HG03064 (cell line): Measurements from ENCODE around the gene MYH16.
"Not testable (repeated sequence)": the region's sequence is repeated elsewhere in the genome, so short reads cannot be mapped to it uniquely, and the experiment has no call there.

Source experiments
- ATAC-seq: cut with Tn5 transposase; IDR thresholded peaks from one replicate; pipeline ENCODE4 v1.9.1; 2021; ENCODE audit warnings: low read depth; ENCODE audit not compliant: unreplicated experiment

MYH16 gene

GRCh38 chr7:99257675-99258074 lies 15.0 kb upstream of the MYH16 start:
- ATAC-seq = no peak

DNA sequence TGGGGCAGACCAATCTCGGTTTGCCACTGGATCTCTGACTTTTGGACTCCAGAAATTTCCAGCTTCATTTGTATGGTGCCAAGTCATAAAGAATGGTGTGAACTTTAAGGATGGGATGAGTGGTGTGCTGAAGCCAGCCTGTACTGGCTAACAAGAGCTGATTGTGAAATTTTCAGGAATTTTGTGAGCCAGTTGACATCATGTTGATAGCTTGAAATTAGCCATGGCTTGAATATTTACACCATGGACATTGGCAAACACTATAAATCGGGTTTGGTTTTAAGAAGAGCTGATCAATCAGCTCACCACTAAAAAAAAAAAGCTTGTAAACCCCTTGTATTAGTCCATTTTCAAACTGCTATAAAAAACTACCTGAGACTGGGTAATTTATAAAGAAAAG lies 14.1 kb upstream of the MYH16 start:
- no peak for ATAC-seq

DNA sequence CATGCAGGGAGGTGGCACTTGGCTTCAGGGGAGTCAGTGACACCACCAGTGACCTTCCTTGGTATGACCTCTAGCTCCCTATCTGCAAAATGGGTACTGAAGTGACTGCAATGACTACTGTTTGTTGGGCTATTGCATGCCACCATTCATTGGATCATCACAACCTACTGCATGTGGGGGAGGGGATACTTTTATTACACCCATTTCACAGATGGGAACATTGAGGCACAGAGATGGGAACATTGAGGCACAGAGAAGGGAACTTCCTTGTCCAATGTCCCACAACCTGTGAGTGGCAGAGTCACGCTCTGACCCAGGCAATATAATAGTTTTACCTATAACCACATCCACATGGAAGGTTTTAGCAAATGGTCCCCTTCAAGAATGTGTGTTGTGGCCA lies 12.2 kb upstream of the MYH16 start:
- no peak for ATAC-seq

GRCh38 chr7:99261646-99262045 lies 11.0 kb upstream of the MYH16 start:
- no peak for ATAC-seq

DNA sequence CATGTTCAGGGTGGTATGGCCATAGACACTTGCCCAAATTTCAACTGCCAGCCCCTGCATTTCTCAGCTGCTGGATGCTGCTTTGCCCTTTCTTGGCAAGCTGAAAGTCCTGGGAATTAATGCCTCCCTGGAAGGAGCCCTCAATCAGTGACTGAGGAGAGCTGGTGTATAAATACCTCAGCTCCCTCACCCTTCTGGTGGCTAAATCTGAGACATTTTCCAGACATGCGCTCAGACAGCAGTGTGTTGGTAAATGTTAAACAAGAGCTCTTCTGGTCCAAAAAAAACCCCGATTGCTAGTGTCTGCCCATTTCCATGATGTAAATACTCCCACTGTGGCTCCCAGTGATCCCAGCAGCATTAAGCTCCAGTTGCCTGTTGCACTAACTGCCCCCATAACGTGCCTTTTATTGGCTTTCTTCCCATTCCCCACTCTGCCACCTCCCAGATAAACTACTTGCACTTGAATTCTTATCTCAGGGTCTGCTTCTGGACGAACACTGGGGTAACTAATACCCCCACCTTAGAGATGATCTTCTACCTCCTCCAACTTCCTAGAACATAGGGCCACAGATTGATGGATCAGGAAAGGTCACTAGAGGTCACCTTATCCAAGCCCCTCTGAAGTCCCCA lies 6.7 kb upstream of the MYH16 start:
- ATAC-seq = no peak

GRCh38 chr7:99267481-99267840 lies 5.2 kb upstream of the MYH16 start:
- ATAC-seq = no peak

GRCh38 chr7:99267841-99268576 lies 4.6 kb upstream of the MYH16 start:
- ATAC-seq = no peak

- ATAC-seq = no peak
Measured at GRCh38 chr7:99268577-99268908, 4.1 kb upstream of the MYH16 start.

- ATAC-seq = no peak
Measured at GRCh38 chr7:99270702-99271101, 1.9 kb upstream of the MYH16 start.

- not testable (repeated sequence) for ATAC-seq
Measured at GRCh38 chr7:99273561-99273960, 922 bp downstream of the MYH16 start.

DNA sequence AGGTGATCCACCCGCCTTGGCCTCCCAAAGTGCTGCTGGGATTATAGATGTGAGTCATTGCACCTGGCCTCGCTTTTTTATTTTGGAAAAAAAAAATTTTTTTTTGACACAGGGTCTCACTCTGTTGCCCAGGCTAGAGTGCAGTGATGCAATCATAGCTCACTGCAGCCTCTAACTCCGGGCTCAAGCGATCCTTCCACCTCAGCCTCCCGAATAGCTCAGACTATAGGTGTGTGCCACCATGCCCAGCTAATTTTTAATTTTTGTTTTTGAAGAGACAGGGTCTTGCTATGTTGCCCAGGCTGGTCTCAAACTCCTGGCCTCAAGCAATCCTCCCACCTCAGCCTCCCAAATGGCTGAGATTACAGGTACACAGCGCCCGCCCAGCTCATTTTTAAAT lies 2.3 kb downstream of the MYH16 start:
- not testable (repeated sequence) for ATAC-seq

GRCh38 chr7:99275496-99275895 lies 2.9 kb downstream of the MYH16 start:
- no peak for ATAC-seq

GRCh38 chr7:99278180-99278579 lies 5.5 kb downstream of the MYH16 start:
- no peak for ATAC-seq

DNA sequence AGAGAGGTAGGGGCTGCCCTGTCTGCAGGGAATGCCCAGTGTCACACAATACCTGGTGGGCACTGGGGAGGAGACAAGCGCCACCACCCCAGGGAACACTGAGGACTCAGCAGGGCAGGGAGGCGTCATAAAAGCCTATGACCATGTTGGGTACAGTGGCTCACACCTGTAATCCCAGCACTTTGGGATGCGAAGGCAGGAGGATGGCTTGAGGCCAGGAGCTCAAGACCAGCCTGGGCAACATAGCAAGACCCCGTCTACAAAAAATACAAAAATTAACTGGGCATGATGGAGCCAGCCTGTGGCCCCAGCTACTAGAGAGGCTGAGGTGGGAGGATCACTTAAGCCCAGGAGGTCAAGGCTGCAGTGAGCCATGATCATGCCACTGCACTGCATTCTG lies 11.5 kb downstream of the MYH16 start:
- ATAC-seq = not testable (repeated sequence)

DNA sequence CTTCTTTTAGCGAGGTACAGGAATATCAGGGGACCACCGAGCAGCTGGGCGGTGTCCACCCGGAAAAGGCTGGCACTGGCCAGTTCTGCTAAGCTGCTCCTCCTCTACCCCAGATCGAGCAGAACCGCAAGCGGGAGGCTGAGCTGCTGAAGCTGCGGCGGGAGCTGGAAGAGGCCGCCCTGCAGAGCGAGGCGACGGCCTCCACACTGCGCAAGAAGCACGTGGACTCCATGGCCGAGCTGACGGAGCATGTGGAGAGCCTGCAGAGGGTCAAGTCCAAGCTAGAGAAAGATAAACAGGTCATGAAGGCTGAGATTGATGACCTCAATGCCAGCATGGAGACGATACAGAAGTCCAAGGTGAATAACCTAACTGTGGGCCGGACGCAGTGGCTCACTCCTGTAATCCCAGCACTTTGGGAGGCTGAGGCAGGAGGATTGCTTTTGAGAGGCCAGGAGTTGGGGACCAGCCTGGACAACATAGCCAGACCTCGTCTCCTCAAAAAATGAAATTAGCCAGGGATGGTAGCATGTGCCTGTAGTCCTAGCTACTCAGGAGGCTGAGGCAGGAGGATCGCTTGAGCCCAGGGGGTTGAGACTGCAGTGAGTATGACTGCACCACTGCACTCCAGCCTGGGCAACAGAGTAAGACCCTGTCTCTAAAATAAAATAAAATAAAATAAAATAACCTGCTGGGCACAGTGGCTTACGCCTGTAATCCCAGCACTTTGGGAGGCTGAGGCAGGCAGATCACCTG lies 15.3 kb downstream of the MYH16 start:
- ATAC-seq = no peak

DNA sequence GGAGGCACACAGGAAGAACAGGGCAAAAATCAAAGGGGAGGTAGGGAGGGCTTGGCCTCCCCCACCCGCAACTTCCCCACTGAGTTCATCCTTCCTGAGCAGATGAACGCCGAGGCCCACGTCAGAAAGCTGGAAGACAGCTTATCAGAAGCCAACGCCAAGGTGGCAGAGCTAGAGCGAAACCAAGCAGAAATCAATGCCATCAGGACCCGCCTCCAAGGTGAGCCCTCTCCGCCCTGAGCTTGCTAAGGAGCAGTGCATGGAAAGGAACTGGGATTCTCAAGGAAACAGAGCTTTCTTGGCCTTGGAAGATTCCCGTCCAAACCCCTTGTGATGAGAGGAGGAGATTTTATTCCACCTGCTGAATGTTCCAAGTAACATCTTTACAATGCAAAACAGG lies 16.5 kb downstream of the MYH16 start:
- no peak for ATAC-seq

DNA sequence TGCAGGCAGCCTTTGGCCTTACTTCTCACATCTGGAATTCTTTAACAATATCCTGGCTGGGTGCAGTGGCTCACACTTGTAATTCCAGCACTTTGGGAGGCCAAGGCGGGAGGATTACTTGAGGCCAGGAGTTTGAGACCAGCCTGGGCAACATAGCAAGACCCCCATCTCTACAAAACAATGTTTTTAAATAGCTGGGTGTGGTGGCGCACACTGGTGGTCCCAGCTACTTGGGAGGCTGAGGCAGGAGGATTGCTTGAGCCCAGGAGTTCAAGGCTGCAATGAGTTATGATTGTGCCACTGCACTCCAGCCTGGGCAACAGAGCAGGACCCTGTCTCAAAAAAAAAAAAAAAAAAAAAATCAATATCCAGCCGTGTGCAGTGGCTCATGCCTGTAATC lies 17.5 kb downstream of the MYH16 start:
- not testable (repeated sequence) for ATAC-seq

DNA sequence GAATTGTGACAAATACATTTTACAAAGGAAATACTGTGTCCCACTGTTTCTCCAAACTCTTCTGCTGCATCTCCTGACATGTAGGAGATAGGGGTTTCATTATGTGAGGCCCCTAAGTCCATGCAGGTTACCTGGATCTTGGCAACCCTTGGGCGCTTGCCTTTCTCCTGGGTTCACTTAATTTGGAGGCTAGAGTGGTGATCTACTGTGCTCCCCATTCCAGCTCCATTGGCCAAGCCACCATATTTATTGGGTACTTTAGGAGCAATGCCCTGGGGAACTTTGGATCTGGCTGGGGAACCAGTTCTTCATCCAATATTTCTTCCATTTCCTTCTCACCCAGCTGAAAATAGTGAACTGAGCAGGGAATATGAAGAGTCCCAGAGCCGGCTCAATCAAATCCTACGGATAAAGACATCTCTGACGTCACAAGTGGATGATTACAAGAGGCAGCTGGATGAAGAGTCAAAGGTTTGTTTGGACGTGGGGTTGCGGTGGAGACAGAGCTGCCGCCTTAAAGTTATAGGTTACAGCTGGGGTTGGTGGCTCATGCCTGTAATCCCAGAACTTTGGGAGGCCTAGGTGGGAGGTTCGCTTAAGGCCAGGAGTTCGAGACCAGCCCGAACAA lies 18.5 kb downstream of the MYH16 start:
- no peak for ATAC-seq

- no peak for ATAC-seq
Measured at GRCh38 chr7:99292127-99292526, 19.5 kb downstream of the MYH16 start.

DNA sequence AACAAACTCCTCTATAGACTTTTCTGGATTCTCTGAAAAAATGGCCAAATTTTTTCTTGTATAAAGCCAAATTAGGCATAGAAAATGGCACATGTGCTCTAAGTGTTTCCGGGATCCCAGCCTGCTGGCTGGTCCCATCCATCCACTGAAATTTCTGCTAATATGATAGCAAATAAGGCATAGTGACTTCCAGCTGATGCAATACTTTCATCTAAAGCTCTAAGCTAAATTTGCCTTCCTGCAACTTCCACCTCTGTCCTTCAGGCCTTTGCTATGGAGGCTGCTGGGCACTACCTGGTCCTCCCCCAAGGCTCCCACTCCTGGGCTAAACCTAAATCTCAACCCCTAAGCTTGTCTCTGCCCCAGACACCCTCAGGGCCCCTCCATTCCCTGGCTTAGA lies 20.5 kb downstream of the MYH16 start:
- no peak for ATAC-seq

DNA sequence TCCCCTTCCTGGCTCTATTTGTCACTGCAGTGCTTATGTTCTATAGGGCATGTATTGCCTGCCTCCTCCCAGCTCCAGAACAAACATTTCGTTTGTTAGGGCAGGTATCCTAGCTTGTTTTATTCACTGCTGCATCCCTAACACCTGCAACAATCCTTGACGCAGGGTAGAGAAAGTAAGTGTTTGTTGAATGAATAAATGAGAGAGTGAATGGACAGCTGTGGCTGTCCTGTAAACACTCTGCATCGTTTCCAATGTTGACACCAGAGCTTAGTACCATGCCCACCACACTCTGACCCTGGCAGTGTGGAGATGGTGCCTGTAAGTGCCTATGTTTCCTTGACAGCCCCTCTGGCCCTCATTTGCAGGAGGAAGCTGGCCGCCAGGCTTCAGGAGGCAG lies 21.0 kb downstream of the MYH16 start:
- ATAC-seq = no peak
